Measurements from ENCODE around the gene WDR35. TPM values are rescaled to one million over a fixed set of nuclear protein-coding genes. Genes with fewer than 3 reads are reported as not detected.

The WDR35 gene
- total RNA-seq, 1 experiment from 2014 or later = 16.7 TPM

DNA sequence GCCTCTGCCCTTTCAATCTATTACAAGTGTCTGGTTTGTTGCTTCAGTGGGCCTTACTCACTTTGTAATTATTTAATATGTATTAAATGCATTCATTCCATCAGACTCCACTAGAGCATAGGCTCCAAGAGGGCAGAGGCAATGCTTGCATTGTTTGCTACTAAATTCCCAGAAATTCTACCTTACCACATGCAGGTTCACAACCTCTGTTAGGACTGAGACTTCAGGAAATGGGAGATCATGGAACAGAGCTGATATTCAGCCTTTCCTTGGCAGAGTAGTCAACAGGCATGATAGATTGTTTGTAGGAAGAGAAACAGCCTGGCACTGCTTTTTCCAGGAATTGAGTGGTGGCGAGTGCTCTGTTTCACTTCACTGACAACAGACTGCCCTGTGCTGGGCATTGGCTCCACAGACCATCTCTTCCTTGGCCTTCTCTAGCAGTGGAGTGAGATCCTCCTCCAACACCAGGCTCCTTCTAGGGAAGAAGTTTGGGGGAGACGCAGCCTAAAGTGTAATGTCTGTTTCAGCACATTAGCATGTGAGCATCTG lies 28.8 kb upstream of the WDR35 start:
- no peak overlapping the region for H4K5ac ChIP-seq (ENCODE audit: insufficient read length, low read depth, low read length)
- no CpG with 5 or more reads among the region's 2 CpGs for WGBS (ENCODE audit: extremely low coverage, insufficient read length, low lambda C conversion rate)

More for the DNA sequence above, 28.8 kb upstream of the WDR35 start:
- Histone ChIP-seq H4K91ac (ENCODE audit: insufficient read length, low read depth, low read length) (no peak overlapping the region), H3K14ac (ENCODE audit: insufficient read depth, low read length) (no peak overlapping the region), H4K20me1 (ENCODE audit: control insufficient read depth, insufficient read depth, insufficient read length) (no peaks in the 10 kb centered on the region), H3K79me2 (ENCODE audit: insufficient read depth, low read length) (no peaks in the 10 kb centered on the region), H2BK15ac (ENCODE audit: low read depth, low read length) (no peak overlapping the region), H3K4me2 (ENCODE audit: insufficient read depth, insufficient read length, low read length) (no peak overlapping the region), H3K56ac (ENCODE audit: insufficient read length, low read depth, low read length) (no peak overlapping the region), H3K9me3 (ENCODE audit: control insufficient read depth, low read depth, low read length) (peaks cover 9% of the 10 kb centered on the region), H2BK12ac (ENCODE audit: insufficient read length, low read depth, low read length) (no peak overlapping the region), H3T11ph (ENCODE audit: low read length) (no peak overlapping the region), H3K23me2 (ENCODE audit: insufficient read length, low read depth, low read length, poor library complexity, severe bottlenecking) (no peaks in the 10 kb centered on the region), H4K8ac (replicated peaks; ENCODE audit: insufficient read length, low read depth, low read length) (no peak overlapping the region), H2BK20ac (ENCODE audit: low read depth, low read length, poor library complexity, severe bottlenecking) (no peak overlapping the region), H3K4ac (ENCODE audit: low read depth, low read length) (no peak overlapping the region), H3K9ac (ENCODE audit: extremely low read depth, insufficient read length, low read length) (no peak overlapping the region), H3K27ac (ENCODE audit: insufficient read length, low read depth, low read length) (no peak overlapping the region), H2BK120ac (ENCODE audit: low read depth, low read length, poor library complexity, severe bottlenecking) (no peak overlapping the region), H3K4me1 (ENCODE audit: insufficient read depth, low read length) (no peaks in the 10 kb centered on the region), H3K27me3 (ENCODE audit: insufficient read depth, low read length) (no peaks in the 10 kb centered on the region), H3K79me1 (ENCODE audit: insufficient read depth, low read depth, low read length, poor library complexity, severe bottlenecking) (no peaks in the 10 kb centered on the region), H2AK5ac (ENCODE audit: insufficient read length, low read length) (no peak overlapping the region), H3K18ac (ENCODE audit: insufficient read length, low read depth, low read length) (no peak overlapping the region), H3K23ac (ENCODE audit: insufficient read length, low read depth, low read length) (no peak overlapping the region), H2AFZ (ENCODE audit: low read length) (no peak overlapping the region), H2BK5ac (ENCODE audit: insufficient read length, low read length) (no peak overlapping the region)
- Mint-ChIP-seq H3K27me3 (ENCODE audit: low read depth) (peaks cover 6% of the 10 kb centered on the region), H3K4me1 (peaks cover 2 to 3% of the 10 kb centered on the region in 2 experiments), H3K36me3 (ENCODE audit: insufficient read depth in 1 of 3, low read depth in 3 of 3) (peaks cover 24 to 29% (median 28%) of the 10 kb centered on the region in 3 experiments), H3K9me3 (peaks cover 33 to 38% of the 10 kb centered on the region in 2 experiments), H3K27ac (no peak overlapping the region), H3K4me3 (no peak overlapping the region)
- no peak for DNase-seq
- TF ChIP-seq, protein P1, sequence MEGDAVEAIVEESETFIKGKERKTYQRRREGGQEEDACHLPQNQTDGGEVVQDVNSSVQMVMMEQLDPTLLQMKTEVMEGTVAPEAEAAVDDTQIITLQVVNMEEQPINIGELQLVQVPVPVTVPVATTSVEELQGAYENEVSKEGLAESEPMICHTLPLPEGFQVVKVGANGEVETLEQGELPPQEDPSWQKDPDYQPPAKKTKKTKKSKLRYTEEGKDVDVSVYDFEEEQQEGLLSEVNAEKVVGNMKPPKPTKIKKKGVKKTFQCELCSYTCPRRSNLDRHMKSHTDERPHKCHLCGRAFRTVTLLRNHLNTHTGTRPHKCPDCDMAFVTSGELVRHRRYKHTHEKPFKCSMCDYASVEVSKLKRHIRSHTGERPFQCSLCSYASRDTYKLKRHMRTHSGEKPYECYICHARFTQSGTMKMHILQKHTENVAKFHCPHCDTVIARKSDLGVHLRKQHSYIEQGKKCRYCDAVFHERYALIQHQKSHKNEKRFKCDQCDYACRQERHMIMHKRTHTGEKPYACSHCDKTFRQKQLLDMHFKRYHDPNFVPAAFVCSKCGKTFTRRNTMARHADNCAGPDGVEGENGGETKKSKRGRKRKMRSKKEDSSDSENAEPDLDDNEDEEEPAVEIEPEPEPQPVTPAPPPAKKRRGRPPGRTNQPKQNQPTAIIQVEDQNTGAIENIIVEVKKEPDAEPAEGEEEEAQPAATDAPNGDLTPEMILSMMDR (conservative IDR thresholded peaks at IDR 0.05) = no peak

All from H9 (cell line).